Spleen (tissue), 11 donors: ENCODE measurements around the gene MIEN1. TPM values are rescaled to one million over a fixed set of nuclear protein-coding genes. Genes with fewer than 3 reads are reported as not detected.

Experiments used
- DNase-seq: peaks from one replicate; pipeline ENCODE4 v3.0.0-alpha.2; 2020
- H3K27ac ChIP-seq, 8 donors: fragments of 200-600 bp; sonication (generic) in 7 of 8; 1 replicate in 4 of 8; 2 replicates in 4 of 8; pipeline versions ENCODE4 v1.5.0 to v1.8.0; 2016 to 2021; ENCODE audit warnings: inconsistent platforms in 4 of 8, mild to moderate bottlenecking in 4 of 8, moderate library complexity in 1 of 8
- H3K27me3 ChIP-seq, 7 donors: fragments of 200-600 bp; sonication (generic) in 6 of 7; replicated peaks in 1 of 7; 1 replicate in 4 of 7; 2 replicates in 3 of 7; pipeline versions ENCODE4 v1.5.0 to v1.8.0; 2016 to 2021; ENCODE audit warnings: inconsistent platforms in 3 of 7, mild to moderate bottlenecking in 1 of 7
- H3K36me3 ChIP-seq, 6 donors: fragments of 200-600 bp; sonication (generic) in 5 of 6; 1 replicate in 4 of 6; 2 replicates in 2 of 6; pipeline versions ENCODE4 v1.5.0 to v1.8.0; 2016 to 2021; ENCODE audit warnings: inconsistent platforms in 2 of 6
- H3K4me1 ChIP-seq, 6 donors: fragments of 200-600 bp; sonication (generic) in 5 of 6; 1 replicate in 3 of 6; 2 replicates in 3 of 6; pipeline versions ENCODE4 v1.5.0 to v1.8.0; 2016 to 2021; ENCODE audit warnings: inconsistent platforms in 3 of 6
- H3K4me3 ChIP-seq, 8 donors: fragments of 200-600 bp; sonication (generic) in 7 of 8; 1 replicate in 4 of 8; 2 replicates in 4 of 8; pipeline versions ENCODE4 v1.5.0 to v1.8.0; 2016 to 2021; ENCODE audit warnings: inconsistent platforms in 4 of 8, mild to moderate bottlenecking in 4 of 8, moderate library complexity in 2 of 8
- H3K9me3 ChIP-seq, 8 donors: fragments of 200-600 bp; sonication (generic) in 7 of 8; 1 replicate in 4 of 8; 2 replicates in 4 of 8; pipeline versions ENCODE4 v1.5.0 to v1.8.0; 2016 to 2021; ENCODE audit warnings: inconsistent platforms in 4 of 8
- POLR2A ChIP-seq, 3 donors: fragments of 450-650 bp; IDR thresholded peaks; one replicate each; pipeline ENCODE4 v1.5.1; 2017; ENCODE audit warnings: antibody characterized with exemption in 3 of 3, mild to moderate bottlenecking in 1 of 3
- POLR2AphosphoS5 ChIP-seq, 3 donors: sonication (generic); formaldehyde crosslinking; IDR thresholded peaks; one replicate each; pipeline ENCODE4 v1.5.1; 2017; ENCODE audit warnings: antibody characterized with exemption in 3 of 3
- WGBS, 5 donors: extraction: QIAGEN DNeasy Blood & Tissue Kit in 3 of 5; methylation state at CpG; one replicate each; pipeline versions ENCODE4 v1.1.5 to v1.1.7; 2013 to 2018; 5-methylcytosine and 5-hydroxymethylcytosine counted together
- intact Hi-C: fragments of 100-400 bp; cut with DNase I; formaldehyde crosslinking; loops from one replicate; pipeline ENCODE4 v1.15.0; 2023; ENCODE audit warnings: low total_unique reads
- polyA plus RNA-seq, 3 donors: library from polyadenylated mRNA; stranded (reverse); fragments of 200-250 nt; gene quantifications; one replicate each; pipeline ENCODE4 v1.2.1, GENCODE V29; 2013
- total RNA-seq, 7 donors: library from RNA; depleted of rRNA in 3 of 7; stranded (reverse); fragments of >200 nt in 3 of 7; fragmentation: NEBNext Ultra II Directional in 4 of 7; extraction: Animal tissue kit (Norgen Biotek cat#: 25700) in 4 of 7; gene quantifications; one replicate each; pipeline versions ENCODE4 v1.1.0 to v1.2.1, GENCODE V29; 2016 to 2021
- TF ChIP-seq, protein P1 (sequence below), 11 experiments: fragments of 200-600 bp in 7 of 11; fragments of 450-650 bp in 4 of 11; sonication (generic) in 4 of 11; IDR thresholded peaks in 8 of 11; conservative IDR thresholded peaks in 3 of 11; 1 replicate in 7 of 11; 2 replicates in 4 of 11; pipeline versions ENCODE4 v1.4.0 to v1.8.0; 2016 to 2021; ENCODE audit warnings: antibody characterized with exemption in 11 of 11, inconsistent platforms in 4 of 11, mild to moderate bottlenecking in 1 of 11
- donor health status: healthy with polysubstance abuse.
- donor health status: DM: no; HTN: no; CAD: no; lungs with moderate emphysema.
- donor health status: DM: no; HTN: no; CAD: no.
- donor health status: Bipolar disorder and iron deficiency.
- donor health status: healthy.
- donor health status: DM: no; HTN: no; CAD: no.
- donor health status: DM: yes; HTN: yes; CAD: no.

Gene MIEN1
- total and polyA plus RNA-seq, 10 donors, result 28.0 to 85.2 (median 51.5) TPM

DNA sequence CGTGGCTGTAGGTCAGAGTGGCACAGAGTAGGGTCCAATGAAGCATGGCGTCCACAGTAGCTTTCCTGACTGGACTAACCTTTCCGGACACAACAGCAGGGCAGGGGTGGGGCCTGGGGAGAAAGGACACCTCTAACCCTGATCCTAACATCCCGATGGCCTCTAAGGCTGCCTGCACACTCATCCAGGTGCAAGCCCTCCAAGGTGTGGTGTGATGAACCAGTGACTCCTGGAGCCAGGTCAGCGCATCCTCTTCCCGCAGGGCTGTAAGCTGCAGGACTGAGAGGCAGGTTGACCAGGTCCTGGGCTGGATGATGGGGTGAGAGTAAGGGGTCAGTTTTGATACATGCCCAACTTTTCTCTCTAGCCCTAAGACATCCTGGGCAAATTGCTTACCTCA lies 33.6 kb downstream of the MIEN1 start:
- no peak overlapping the region for H3K4me3 ChIP-seq
- DNase-seq, result no peak
- H3K4me1 ChIP-seq, result peaks cover 0 to 22% (median 5%) of the 10 kb centered on the region in 6 donors
- intact Hi-C loops, result no loop called here
- no peak overlapping the region for H3K27ac ChIP-seq
- 82 to 96% (median 88%) methylated on average over 5 to 6 of the region's 6 CpGs for WGBS, 5 donors
- H3K36me3 ChIP-seq, result peaks cover 0 to 6% (median 0%) of the 10 kb centered on the region in 6 donors
- TF ChIP-seq POLR2A (IDR thresholded peaks at IDR 0.05), result no peak
- TF ChIP-seq, protein P1, sequence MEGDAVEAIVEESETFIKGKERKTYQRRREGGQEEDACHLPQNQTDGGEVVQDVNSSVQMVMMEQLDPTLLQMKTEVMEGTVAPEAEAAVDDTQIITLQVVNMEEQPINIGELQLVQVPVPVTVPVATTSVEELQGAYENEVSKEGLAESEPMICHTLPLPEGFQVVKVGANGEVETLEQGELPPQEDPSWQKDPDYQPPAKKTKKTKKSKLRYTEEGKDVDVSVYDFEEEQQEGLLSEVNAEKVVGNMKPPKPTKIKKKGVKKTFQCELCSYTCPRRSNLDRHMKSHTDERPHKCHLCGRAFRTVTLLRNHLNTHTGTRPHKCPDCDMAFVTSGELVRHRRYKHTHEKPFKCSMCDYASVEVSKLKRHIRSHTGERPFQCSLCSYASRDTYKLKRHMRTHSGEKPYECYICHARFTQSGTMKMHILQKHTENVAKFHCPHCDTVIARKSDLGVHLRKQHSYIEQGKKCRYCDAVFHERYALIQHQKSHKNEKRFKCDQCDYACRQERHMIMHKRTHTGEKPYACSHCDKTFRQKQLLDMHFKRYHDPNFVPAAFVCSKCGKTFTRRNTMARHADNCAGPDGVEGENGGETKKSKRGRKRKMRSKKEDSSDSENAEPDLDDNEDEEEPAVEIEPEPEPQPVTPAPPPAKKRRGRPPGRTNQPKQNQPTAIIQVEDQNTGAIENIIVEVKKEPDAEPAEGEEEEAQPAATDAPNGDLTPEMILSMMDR (IDR thresholded peaks at IDR 0.05 in 8 of 11, conservative IDR thresholded peaks at IDR 0.05 in 3 of 11), result no peak
- no peak for TF ChIP-seq POLR2AphosphoS5 (IDR thresholded peaks at IDR 0.05)
- H3K27me3 ChIP-seq, result peaks cover 0 to 34% (median 24%) of the 10 kb centered on the region in 7 donors
- no peaks in the 10 kb centered on the region for H3K9me3 ChIP-seq

DNA sequence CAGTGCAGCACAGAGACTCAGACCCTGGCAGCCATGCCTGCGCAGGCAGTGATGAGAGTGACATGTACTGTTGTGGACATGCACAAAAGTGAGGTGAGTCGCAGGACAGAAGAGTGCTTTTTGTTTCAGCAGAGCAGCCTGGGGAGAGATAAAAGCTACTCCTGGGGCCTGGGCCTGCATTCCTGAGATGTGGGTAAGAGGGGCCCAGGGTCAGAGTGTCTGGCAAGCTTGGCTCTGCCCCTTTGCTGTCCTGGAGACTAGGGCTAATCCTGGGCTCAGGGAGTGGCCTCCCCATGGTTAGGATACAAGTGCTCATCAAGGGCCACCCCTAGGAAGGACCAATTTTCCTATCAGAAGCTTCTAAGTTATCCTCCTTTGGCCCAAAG lies 35.2 kb downstream of the MIEN1 start:
- 94 to 100% (median 97%) methylated on average over 2 of the region's 2 CpGs for WGBS, 5 donors
- Histone ChIP-seq H3K4me1 (peaks cover 0 to 10% (median 2%) of the 10 kb centered on the region in 6 donors), H3K27me3 (peaks cover 0 to 18% (median 10%) of the 10 kb centered on the region in 7 donors), H3K9me3 (no peaks in the 10 kb centered on the region), H3K27ac (no peak overlapping the region), H3K36me3 (peaks cover 0 to 6% (median 0%) of the 10 kb centered on the region in 6 donors), H3K4me3 (no peak overlapping the region)
- intact Hi-C loops, result no loop called here
- DNase-seq, result no peak
- TF ChIP-seq, protein P1 (IDR thresholded peaks at IDR 0.05 in 8 of 11, conservative IDR thresholded peaks at IDR 0.05 in 3 of 11), result no peak
- TF ChIP-seq POLR2AphosphoS5 (IDR thresholded peaks at IDR 0.05), result no peak
- no peak for TF ChIP-seq POLR2A (IDR thresholded peaks at IDR 0.05)

DNA sequence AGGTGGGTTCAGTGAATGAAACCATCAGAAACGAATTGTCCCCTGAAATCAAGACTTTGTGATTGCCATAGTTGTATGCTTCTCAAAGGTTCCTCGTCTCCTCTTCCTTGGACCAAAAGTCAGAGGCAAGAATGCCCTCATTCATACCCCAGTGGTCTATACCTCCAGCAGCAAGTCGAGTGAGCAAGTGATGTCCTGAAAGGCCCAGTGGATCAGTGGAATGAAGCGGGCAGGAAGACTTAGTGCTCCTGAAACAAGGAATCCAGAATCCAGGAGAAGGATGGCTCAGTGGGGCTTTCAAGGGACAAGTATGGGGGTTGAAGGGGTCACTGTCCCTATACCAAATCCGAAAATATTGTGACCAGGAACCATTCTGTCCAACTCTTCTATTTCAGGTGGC lies 35.7 kb downstream of the MIEN1 start:
- H3K27ac ChIP-seq, result no peak overlapping the region
- 88 to 92% (median 89%) methylated on average over 5 of the region's 5 CpGs for WGBS, 5 donors
- peaks cover 0 to 5% (median 0%) of the 10 kb centered on the region in 6 donors for H3K4me1 ChIP-seq
- H3K36me3 ChIP-seq, result peaks cover 0 to 6% (median 0%) of the 10 kb centered on the region in 6 donors
- intact Hi-C loops, result no loop called here
- peaks cover 0 to 13% (median 6%) of the 10 kb centered on the region in 7 donors for H3K27me3 ChIP-seq
- H3K4me3 ChIP-seq, result no peak overlapping the region
- no peak for DNase-seq
- H3K9me3 ChIP-seq, result no peaks in the 10 kb centered on the region
- TF ChIP-seq, protein P1 (IDR thresholded peaks at IDR 0.05 in 8 of 11, conservative IDR thresholded peaks at IDR 0.05 in 3 of 11), result no peak

GRCh38 chr17:39688945-39689344 lies 41.4 kb downstream of the MIEN1 start:
- Histone ChIP-seq H3K4me1 (peaks cover 0 to 21% (median 15%) of the 10 kb centered on the region in 6 donors), H3K4me3 (peak overlapping the region in 3 of 8 donors; percentile 58 to 80 (median 65)), H3K27ac (no peak overlapping the region), H3K36me3 (peaks cover 0 to 21% (median 10%) of the 10 kb centered on the region in 6 donors), H3K27me3 (no peaks in the 10 kb centered on the region), H3K9me3 (no peaks in the 10 kb centered on the region)
- no peak for TF ChIP-seq POLR2A (IDR thresholded peaks at IDR 0.05)
- TF ChIP-seq, protein P1 (IDR thresholded peaks at IDR 0.05 in 8 of 11, conservative IDR thresholded peaks at IDR 0.05 in 3 of 11), result no peak
- no peak for TF ChIP-seq POLR2AphosphoS5 (IDR thresholded peaks at IDR 0.05)
- 64 to 83% (median 77%) methylated on average over 3 of the region's 3 CpGs for WGBS, 5 donors
- DNase-seq, result no peak
- intact Hi-C loops, result no loop called here
